COLO668 (cell line): ENCODE results near the gene ENDOV.

ENCODE experiments used
- DNase-seq: peaks from one replicate; lab custom pipeline; 2025; ENCODE audit not compliant: unreplicated experiment; lab: John Stamatoyannopoulos, UW

Gene ENDOV

GRCh38 chr17:80481284-80482057, 66.5 kb downstream of the ENDOV start:
- DNase-seq = no peak

DNA sequence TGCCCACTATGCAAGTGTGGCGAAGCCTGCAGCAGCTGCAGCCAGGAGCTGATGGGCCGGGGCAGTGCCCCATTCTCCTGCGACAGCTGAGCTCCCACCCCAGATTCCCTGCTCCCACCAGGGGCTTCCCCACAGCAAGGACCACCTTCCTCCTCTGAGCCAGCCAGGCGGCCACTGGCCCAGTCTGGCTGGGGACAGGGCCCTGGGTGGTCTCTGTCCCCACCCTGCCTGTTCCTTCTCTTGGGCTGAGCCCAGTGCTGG, 67.0 kb downstream of the ENDOV start:
- DNase-seq = no peak

GRCh38 chr17:80482555-80483308, 67.8 kb downstream of the ENDOV start:
- DNase-seq = no peak

GRCh38 chr17:80485846-80486245, 70.9 kb downstream of the ENDOV start:
- peak; percentile 48 for DNase-seq

DNA sequence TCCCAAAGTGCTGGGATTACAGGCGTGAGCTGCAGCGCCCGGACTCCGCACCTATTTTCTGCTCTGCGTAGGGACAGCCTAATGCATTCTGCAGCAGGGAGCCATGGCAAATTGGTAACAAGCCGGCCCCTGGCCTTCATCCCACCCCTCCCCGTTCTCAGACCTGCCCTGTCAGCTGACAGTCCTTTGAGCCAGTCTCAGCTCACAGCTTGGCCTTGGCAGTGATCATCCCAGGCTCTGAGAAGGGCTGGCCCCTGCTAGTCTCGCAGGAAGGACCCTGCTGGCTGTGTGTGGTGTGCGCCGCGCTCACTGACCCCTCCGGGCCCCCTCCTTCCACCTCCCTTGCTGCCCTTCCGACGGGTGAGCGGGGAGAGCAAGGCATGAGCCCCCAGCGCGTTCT, 71.7 kb downstream of the ENDOV start:
- no peak for DNase-seq

- DNase-seq = no peak
These were observed 72.5 kb downstream of the ENDOV start for GRCh38 chr17:80487511-80487910.
